IgD-negative memory B cell (primary cell): ENCODE data around the gene ZFP3. TPM values are rescaled to one million over a fixed set of nuclear protein-coding genes. Genes with fewer than 3 reads are reported as not detected.
"Not testable (repeated sequence)": the region's sequence is repeated elsewhere in the genome, so short reads cannot be mapped to it uniquely, and the experiment has no call there.

Experiments
- H3K27ac Mint-ChIP-seq, 3 donors: one replicate each; pipeline ENCODE4 v1.8.0; 2020 to 2022; ENCODE audit warnings: mild to moderate bottlenecking in 3 of 3, mixed read lengths in 3 of 3, moderate library complexity in 1 of 3
- H3K27me3 Mint-ChIP-seq: one replicate; pipeline ENCODE4 v1.8.0; 2021; ENCODE audit warnings: mixed read lengths
- H3K36me3 Mint-ChIP-seq: one replicate; pipeline ENCODE4 v1.8.0; 2020; ENCODE audit warnings: mild to moderate bottlenecking, mixed read lengths
- H3K4me1 Mint-ChIP-seq, 3 donors: one replicate each; pipeline ENCODE4 v1.8.0; 2020 to 2022; ENCODE audit warnings: mixed read lengths in 3 of 3, mild to moderate bottlenecking in 1 of 3
- H3K4me3 Mint-ChIP-seq, 4 donors: one replicate each; pipeline ENCODE4 v1.8.0; 2020 to 2022; ENCODE audit warnings: mild to moderate bottlenecking in 4 of 4, mixed read lengths in 4 of 4, moderate library complexity in 3 of 4
- H3K9me3 Mint-ChIP-seq, 3 donors: one replicate each; pipeline ENCODE4 v1.8.0; 2020 to 2021; ENCODE audit warnings: mixed read lengths in 3 of 3, mild to moderate bottlenecking in 1 of 3
- polyA plus RNA-seq: library from polyadenylated mRNA; unstranded; fragments of 300-500 nt; fragmentation: Illumina TruSeq; gene quantifications from one replicate; pipeline ENCODE4 v1.2.3, GENCODE V29; 2021

Gene ZFP3
- polyA plus RNA-seq, 1 donor from 2014 or later: 1.4 TPM

DNA sequence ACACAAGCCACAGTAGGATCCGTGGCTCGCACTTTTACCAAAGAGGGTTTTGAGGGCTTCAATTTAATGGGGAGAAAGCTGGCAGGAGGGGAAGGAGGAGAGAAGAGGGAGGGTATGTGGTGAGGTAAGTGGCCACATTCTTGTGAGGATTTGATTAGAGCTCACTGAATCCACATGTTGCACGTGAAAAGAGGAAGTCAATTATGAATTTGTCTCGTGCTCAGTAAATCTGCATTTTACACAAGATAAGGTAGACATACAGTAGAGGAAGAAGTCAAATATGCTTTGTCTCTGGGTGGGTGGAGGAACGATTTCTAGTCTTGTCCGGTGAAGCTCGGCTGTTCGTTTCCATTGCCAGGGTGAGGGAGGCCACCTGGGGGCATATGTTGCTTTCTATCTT is 32.5 kb downstream of the ZFP3 start:
- H3K4me1 Mint-ChIP-seq: peaks cover 13 to 15% (median 14%) of the 10 kb centered on the region in 3 donors
- peaks cover under 1 to 2% (median under 1%) of the 10 kb centered on the region in 3 donors for H3K9me3 Mint-ChIP-seq
- peak overlapping the region; percentile 29 to 93 (median 74) for H3K27ac Mint-ChIP-seq
- peaks cover 17% of the 10 kb centered on the region for H3K36me3 Mint-ChIP-seq
- H3K27me3 Mint-ChIP-seq: peaks cover 2% of the 10 kb centered on the region
- H3K4me3 Mint-ChIP-seq: peak overlapping the region; percentile 83 to 96 (median 86)

DNA sequence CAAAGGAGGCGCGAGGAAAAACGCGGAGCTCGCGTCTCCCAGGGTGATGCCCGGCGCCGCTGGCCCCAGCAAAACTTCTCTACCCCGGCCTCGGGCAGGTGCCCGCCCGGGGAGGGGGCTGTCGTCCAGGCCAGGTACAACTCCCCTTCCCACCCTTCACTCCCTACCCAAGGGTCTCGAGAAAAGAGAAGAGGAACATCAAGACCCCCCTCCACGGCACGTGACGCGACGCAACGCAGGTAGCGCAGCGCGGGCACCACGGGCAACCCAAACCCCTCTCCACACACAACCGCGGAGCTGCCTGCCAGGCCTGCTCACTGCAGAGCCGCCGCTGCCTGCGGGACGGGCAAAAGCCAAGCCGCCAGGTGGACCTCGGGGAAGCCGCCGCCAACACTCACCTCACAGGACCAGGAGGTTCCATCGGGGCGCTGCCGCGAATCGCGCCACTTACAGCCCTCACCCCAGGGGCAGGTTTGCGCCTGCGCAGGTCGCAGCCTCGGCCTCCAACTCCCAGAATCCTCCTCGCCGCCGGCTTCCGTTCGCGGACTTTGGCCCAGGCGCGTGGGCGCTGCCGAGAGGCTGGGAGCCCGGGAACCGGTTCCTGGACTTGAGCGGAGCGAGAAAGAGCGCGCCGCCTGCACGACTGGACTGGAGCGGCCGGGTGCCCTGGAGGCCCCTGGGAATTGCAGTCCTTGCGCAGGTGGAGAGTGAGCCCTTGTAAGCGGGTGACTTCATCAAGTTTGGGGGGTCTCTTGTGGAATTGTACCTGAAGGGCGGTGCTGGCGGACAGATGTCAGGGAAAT is 33.3 kb downstream of the ZFP3 start, which contains the start of gene ZNF232:
Gene ZNF232 (minus strand): TSS at position 477 of the 803 bp plus-strand sequence. CDS start 56 bp downstream, at position 421.
- Mint-ChIP-seq H3K4me1 (peaks cover 13 to 15% (median 14%) of the 10 kb centered on the region in 3 donors), H3K27ac (peak within 1 kb of the TSS; percentile 74 to 93 (median 80)), H3K9me3 (no peaks in the 10 kb centered on the region), H3K36me3 (peaks cover 9% of the 10 kb centered on the region), H3K4me3 (peak within 1 kb of the TSS; percentile 83 to 96 (median 86)), H3K27me3 (peaks cover 4% of the 10 kb centered on the region)

DNA sequence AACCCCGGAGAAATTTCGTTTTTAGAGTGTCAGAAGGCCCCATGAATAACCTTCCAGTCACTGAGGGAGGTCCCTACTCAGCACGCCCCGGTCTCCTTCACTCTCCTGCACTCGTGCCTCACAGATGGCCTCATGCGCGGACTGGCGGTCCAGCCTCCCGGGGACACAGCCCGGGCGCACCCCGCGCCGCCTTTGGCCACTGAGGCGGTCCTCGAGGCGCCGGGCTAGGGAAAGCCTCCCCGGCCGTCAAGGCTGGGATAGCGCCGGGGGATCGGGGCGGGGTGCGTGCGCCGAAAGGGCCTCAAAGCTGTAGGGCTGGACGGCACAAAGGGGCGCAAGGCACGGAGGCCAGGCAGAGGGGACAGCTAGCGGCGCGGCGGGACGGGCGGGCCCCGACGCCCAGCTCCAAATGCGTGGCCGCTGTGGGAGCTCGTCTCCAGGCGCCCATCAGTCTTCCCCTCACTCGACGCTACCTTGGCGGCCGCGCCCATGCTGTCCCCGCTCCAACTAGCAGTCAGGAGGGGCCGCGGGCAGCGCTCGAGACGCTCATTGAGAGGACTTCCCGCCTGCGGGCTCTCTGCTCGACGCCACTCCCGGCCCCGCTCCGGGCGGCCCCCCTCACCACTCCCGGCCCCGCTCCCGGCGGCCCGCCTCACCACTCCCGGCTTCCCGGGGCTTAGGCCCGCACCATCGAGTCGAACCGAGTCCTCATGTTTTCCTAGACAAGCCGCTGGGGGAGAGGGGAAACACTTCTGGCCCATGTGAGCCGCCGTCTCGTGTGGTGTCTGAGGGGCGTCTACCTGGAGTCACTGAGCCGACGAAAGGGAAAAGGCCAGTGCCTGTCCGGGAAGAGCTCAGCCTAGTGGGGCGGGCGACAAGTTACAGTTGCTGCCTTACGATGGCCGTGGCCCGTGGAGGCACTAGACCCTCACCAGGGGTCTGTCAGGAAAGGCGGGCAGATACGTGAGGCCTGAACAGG is 37.7 kb downstream of the ZFP3 start, which contains the start of gene USP6:
Gene USP6 (plus strand): TSS at position 360 of the 979 bp plus-strand sequence. CDS start 14,336 bp downstream, outside the sequence.
- peak within 1 kb of the TSS in 2 of 4 donors; percentile 47 to 52 for H3K4me3 Mint-ChIP-seq
- H3K27ac Mint-ChIP-seq: no peak within 1 kb of the TSS
- peaks cover 5 to 7% (median 6%) of the 10 kb centered on the region in 3 donors for H3K4me1 Mint-ChIP-seq
- peaks cover 0 to 1% (median 0%) of the 10 kb centered on the region in 3 donors for H3K9me3 Mint-ChIP-seq
- peaks cover 7% of the 10 kb centered on the region for H3K27me3 Mint-ChIP-seq
- peaks cover 4% of the 10 kb centered on the region for H3K36me3 Mint-ChIP-seq

DNA sequence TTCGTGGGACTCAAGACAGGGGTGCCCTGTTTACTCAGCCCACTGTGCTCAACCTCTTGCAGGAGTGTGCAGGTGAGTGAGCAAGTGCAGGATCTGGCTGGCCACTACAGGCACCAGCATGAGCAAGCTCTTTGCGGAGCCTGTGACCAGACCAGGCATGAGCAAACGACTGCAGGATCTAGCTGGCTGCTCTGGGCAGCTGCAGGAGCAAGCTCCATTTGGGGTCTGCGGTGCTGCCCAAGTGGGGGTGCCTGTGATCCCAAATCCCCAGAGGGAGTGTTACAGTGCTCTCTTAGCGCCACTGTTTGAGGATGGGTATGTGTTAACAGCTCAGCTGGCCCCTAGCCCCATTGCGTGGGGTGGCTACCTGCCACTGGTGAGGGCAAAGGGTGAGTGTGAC is 40.0 kb downstream of the ZFP3 start:
- peaks cover 4% of the 10 kb centered on the region for H3K36me3 Mint-ChIP-seq
- H3K4me1 Mint-ChIP-seq: peaks cover 0 to 2% (median 1%) of the 10 kb centered on the region in 3 donors
- no peak overlapping the region for H3K27ac Mint-ChIP-seq
- H3K27me3 Mint-ChIP-seq: peaks cover 15% of the 10 kb centered on the region
- no peak overlapping the region for H3K4me3 Mint-ChIP-seq
- peaks cover 0 to 1% (median 0%) of the 10 kb centered on the region in 3 donors for H3K9me3 Mint-ChIP-seq

DNA sequence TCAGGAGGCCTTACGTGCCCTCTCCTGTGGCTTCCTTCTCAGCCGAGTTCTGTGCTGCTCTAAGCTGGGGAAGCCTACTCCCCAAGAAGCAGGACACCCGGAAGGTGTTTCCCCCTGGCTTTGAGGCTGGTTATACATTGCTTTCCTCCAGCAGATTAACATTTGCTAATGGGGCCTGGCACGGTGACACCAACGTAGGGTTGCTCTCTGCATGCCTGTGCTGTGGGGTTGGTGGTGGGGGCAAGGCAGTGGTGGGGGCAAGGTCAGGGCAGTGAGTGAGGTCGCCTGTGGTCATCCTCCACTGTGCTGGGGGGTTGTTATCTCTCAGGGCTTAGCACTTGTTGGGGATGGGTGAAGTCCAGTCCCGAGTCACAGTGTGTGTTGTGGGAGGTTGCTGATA is 41.8 kb downstream of the ZFP3 start:
- no peaks in the 10 kb centered on the region for H3K4me1 Mint-ChIP-seq
- no peaks in the 10 kb centered on the region for H3K36me3 Mint-ChIP-seq
- H3K27ac Mint-ChIP-seq: no peak overlapping the region
- H3K9me3 Mint-ChIP-seq: peaks cover 0 to 1% (median 0%) of the 10 kb centered on the region in 3 donors
- peaks cover 18% of the 10 kb centered on the region for H3K27me3 Mint-ChIP-seq
- H3K4me3 Mint-ChIP-seq: no peak overlapping the region

DNA sequence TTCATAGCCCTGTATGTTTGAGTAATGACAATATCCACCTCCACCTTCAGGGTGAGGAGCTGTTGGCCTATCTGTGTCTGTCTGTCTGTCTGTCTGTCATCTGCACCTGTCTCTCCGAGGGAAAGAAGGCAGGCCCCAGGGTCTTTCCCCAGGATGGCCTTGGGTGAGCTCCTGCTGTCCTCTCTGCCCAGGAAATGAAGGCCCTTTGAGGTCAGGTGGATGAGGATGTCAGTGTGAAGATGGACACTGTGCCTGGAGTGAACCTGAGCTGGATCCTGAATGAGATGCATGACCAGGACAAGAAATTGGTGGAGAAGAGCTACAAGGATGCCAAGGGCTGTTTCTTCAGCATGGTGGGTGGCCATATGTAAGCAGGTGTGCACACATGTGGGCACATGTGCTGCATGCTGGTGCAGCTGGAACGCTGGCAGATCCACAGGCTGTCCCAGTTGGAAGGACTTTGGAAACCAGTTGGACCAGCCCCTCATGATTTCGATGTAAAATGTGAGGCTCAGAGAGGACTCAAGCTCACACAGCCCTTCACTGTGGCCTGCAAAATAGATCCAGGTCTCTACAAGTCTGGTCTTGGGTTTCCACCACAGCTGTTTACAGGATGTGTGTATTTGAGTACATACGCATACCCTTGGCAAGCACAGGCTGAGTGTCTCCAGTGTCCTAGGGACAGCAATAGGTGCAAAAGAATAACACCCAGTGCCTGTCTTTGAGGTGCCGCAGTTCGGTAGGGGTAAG is 42.3 kb downstream of the ZFP3 start:
- H3K4me1 Mint-ChIP-seq, H3K27ac Mint-ChIP-seq, H3K9me3 Mint-ChIP-seq, H3K36me3 Mint-ChIP-seq, H3K4me3 Mint-ChIP-seq: not testable (repeated sequence)
- H3K27me3 Mint-ChIP-seq: peaks cover 20% of the 10 kb centered on the region

DNA sequence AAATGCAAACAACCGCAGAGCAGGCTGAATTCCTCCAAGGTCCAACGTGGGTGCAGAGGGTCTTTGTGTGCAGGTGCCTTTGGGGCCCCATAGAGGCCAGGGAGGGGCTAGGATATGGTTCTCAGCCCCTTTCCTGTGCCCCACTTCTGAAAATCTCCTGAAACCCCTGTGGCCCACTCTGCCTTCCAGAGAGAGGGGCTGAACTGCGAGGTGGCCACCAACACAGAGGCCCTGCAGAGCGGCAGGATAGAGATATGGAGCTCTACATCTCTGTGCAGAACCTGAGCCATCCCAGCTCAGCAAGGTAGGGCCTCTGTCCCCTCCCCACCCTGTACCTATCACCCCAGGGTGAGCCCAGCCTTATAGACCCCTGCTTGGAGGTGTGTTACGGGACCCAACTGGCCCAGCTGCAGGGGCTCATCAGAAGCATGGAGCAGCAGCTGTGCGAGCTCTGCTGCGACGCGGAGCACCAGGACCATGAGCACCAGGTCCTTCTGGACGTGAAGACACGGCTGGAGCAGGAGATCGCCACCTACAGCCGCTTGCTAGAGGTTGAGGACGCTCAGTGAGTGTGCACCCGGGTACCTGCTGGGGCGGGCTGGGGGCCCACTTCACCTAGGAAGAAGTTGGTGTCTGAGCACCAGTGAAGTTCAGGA is 43.0 kb downstream of the ZFP3 start:
- Mint-ChIP-seq H3K9me3 (peaks cover 0 to 1% (median 0%) of the 10 kb centered on the region in 3 donors), H3K27me3 (peaks cover 24% of the 10 kb centered on the region), H3K27ac (no peak overlapping the region), H3K4me3 (peak overlapping the region in 2 of 4 donors; percentile 59 to 70), H3K4me1 (no peaks in the 10 kb centered on the region), H3K36me3 (no peaks in the 10 kb centered on the region)

DNA sequence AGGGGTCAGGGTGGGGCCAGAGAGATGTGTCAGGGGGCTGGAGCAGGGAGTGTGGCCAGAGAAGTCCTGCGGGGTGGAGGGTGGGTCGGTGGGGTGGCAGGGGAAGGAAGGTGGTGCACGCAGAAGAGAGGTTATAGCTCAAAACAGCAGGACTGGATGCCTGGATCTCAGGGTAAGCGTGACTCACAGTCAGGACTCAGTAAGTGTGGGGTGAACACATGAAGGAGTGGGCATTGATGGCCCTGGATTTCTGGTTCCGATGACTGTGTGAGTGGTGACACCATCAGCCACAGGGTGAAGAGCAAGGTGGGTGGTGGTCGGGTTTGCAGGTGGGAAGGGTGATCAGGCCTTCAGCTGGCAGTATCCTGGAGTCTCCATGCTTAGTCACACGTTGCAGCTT is 43.8 kb downstream of the ZFP3 start:
- H3K27ac Mint-ChIP-seq, H3K36me3 Mint-ChIP-seq, H3K9me3 Mint-ChIP-seq, H3K4me1 Mint-ChIP-seq: not testable (repeated sequence)
- Mint-ChIP-seq H3K4me3 (peak overlapping the region in 2 of 4 donors; percentile 59 to 70), H3K27me3 (peaks cover 21% of the 10 kb centered on the region)

DNA sequence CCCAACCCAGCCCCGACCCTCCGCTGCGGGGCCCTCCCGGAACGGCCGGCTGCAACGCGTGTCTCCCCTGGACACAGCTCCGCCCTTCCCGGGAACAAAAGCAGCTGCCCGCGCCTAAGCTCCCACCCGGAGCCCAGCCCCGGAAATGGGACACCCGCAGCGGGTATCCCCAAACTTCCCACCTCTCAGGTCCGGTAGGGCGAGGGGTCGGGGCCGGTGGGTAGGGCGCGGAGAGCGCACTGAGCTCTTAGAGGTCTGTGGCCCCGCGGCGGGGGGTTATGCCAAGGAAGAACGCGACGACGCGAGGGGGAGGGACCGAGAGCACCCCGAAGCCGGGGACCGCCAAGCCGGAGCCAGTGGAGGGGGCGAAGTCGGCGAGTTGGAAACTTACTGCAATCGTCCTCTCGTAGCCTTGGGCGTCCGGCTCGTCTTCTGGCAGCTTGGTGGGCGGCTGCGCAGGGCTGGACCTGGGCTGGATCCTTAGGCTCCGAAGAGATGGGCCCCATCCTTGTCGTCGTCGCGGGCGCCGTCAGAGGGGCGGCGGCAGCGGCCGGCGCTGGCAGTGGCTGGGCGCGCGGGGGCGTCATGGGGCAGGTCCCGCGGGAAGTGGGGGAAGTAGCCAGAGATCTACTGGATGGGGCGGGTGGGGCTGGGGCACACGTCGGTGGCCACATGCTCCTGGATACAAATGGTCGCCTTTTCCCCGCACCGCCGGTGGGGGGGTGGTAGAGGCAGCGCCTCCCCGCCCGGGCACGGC is 44.5 kb downstream of the ZFP3 start:
- H3K36me3 Mint-ChIP-seq: no peaks in the 10 kb centered on the region
- peak overlapping the region in 3 of 4 donors; percentile 25 to 79 (median 68) for H3K4me3 Mint-ChIP-seq
- no peaks in the 10 kb centered on the region for H3K4me1 Mint-ChIP-seq
- H3K27me3 Mint-ChIP-seq: peaks cover 20% of the 10 kb centered on the region
- no peak overlapping the region for H3K27ac Mint-ChIP-seq
- H3K9me3 Mint-ChIP-seq: no peaks in the 10 kb centered on the region

DNA sequence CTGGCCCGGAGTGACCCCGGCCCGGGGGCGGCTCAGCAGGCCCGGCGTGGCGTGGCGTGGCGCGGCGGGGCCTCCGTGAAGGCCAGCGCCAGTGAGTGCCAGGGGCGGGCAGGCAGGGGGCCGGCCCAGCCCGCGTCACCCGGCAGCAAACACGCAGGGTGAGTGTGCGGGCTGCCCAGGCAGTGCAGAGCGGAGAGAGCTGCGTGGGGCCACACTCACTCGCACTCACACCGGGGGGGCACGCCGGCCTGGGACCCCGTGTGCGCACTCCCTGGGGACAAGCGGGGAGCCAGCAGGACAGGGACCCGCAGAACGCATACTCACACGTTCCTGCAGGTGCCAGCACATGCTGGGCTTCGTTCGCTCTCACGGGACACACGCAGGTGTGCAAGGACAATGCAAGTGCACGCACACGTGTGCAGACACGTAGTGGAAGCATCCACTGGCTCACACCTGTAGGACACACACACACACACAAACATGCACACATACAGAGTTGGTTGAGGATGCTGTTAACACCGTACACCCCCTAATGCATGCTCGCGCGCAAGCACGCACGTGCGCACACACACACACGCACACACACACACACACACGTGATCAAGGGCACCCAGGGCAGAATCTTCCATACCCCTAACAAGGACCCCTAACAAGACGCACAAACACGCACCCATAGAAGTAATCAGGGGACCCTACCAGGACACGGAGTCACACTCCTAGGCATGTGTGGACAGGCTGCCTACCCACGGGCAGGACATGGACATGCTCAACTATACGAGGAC is 45.3 kb downstream of the ZFP3 start:
- H3K4me3 Mint-ChIP-seq: no peak overlapping the region
- H3K27me3 Mint-ChIP-seq: peaks cover 20% of the 10 kb centered on the region
- H3K4me1 Mint-ChIP-seq: no peaks in the 10 kb centered on the region
- H3K36me3 Mint-ChIP-seq: no peaks in the 10 kb centered on the region
- no peak overlapping the region for H3K27ac Mint-ChIP-seq
- no peaks in the 10 kb centered on the region for H3K9me3 Mint-ChIP-seq

DNA sequence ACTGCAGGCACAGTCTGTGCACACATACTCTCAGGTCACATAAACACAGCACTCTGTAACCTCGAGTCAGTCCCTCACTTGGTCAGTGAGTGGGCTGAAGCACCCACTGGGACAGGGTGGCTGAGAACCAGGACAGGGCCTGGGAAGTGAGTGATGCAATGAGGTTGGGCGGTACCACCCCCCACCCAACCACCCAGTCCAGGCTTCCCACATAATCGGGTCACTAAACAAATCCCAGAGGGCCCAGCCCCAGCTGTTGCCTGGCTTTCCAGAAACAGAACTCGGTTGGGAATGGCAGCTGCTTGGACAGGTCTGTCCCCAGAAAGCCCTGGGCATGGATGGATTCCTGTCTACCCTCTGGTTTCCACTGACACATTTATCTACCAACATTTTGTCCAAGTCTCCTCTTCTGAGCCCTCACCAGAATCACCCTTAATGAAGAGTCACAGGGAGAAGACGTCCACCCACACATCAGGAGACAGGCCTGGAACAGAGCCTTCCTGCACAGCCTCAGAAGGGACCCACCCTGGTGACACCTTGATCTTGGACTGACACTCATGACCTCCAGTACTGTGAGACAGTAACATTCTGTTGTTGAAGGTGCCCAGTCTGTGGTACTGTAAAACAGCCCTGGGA is 46.0 kb downstream of the ZFP3 start:
- H3K27ac Mint-ChIP-seq, H3K4me1 Mint-ChIP-seq, H3K36me3 Mint-ChIP-seq, H3K9me3 Mint-ChIP-seq: not testable (repeated sequence)
- peaks cover 20% of the 10 kb centered on the region for H3K27me3 Mint-ChIP-seq
- peak overlapping the region in 1 of 4 donors; percentile 54 for H3K4me3 Mint-ChIP-seq

DNA sequence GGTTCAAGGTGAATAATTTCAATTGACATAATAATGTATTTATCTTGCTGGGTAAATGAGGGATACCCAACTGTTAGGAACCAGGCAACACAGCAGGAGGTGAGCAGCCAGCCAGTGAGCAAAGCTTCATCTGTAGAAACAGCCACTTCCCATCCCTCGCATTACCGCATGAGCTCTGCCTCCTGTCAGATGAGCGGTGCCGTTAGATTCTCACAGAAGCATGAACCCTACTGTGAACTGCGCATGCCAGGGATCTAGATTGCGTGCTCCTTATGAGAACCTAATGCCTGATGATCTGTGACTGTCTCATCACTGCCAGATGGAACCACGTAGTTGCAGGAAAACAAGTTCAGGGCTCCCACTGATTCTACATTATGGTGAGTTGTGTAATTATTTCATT is 46.6 kb downstream of the ZFP3 start:
- H3K4me3 Mint-ChIP-seq, H3K9me3 Mint-ChIP-seq, H3K36me3 Mint-ChIP-seq, H3K4me1 Mint-ChIP-seq, H3K27ac Mint-ChIP-seq: not testable (repeated sequence)
- peaks cover 20% of the 10 kb centered on the region for H3K27me3 Mint-ChIP-seq
